ENCODE results near the gene SMPDL3A.

SMPDL3A gene

GRCh38 chr6:122775975-122776374, 13.1 kb upstream of the SMPDL3A start:
- no peak for DNase-seq (ENCODE audit: low read depth in 2 of 2)

DNA sequence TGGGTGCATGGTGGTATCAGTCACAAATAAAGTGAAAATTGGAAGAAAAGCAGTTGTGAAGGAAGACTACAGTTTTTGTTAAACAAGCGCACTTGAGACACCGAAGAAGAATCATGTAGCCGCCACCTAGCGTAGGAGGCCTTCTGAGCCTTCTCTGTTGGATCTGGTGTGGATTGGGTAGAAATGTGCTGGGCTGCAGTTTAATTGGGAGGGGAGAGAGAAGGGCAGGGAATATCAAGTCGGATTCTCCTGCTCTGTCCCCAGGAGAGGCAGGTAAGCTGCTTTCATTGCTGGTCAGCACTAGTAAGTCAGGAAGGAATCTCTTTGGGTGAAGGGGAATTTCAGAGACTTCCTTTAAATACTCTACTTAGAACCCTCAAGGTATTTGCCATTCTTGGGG, 10.8 kb upstream of the SMPDL3A start:
- DNase-seq (ENCODE audit: low read depth in 2 of 2) = no peak

GRCh38 chr6:122778985-122779661, 9.9 kb upstream of the SMPDL3A start:
- no peak for DNase-seq (ENCODE audit: low read depth in 2 of 2)

GRCh38 chr6:122779667-122780066, 9.4 kb upstream of the SMPDL3A start, which contains the start of gene FABP7:
FABP7 (plus strand) TSS chr6:122779716; CDS start chr6:122779795, 79 bp downstream.
- DNase-seq (ENCODE audit: low read depth in 2 of 2) = no peak

GRCh38 chr6:122780114-122780513, 8.9 kb upstream of the SMPDL3A start:
- DNase-seq (ENCODE audit: low read depth in 2 of 2) = no peak

DNA sequence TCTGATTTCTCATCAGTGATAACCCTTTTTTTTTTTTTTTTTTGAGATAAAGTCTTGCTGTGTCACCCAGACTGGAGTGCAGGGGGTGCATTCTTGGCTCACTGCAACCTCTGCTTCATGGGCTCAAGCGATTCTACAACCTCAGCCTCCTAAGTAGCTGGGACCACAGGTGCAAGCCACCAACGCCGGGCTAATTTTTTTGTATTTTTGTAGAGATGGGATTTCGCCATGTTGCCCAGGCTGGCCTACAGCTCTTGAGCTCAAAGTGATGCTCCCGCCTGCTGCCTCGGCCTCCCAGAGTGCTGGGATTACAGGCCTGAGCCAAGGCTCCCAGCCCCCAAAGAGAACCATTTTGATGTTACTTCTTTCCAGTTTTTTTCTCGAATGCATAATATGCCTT, 7.3 kb upstream of the SMPDL3A start:
- no peak for DNase-seq (ENCODE audit: low read depth in 2 of 2)

DNA sequence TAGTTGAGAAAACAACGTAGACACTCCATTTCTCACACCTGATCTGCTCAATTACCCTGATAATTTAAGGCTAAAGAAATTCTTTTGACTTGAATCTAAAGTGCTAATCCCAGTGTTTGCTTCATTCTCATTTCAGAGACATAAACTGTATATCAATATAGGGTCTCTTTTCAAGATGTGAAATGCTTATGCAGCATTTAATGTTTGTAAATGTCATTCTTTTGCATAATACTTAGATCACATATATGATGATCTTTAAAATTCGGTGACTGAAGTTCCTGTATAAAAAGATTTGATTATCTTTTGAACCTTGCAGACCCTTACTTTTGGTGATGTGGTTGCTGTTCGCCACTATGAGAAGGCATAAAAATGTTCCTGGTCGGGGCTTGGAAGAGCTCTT, 5.7 kb upstream of the SMPDL3A start:
- no peak for DNase-seq (ENCODE audit: low read depth in 2 of 2)

- no peak for DNase-seq (ENCODE audit: low read depth in 2 of 2)
Measured at GRCh38 chr6:122785891-122786290, 3.2 kb upstream of the SMPDL3A start.

GRCh38 chr6:122787721-122788120, 1.3 kb upstream of the SMPDL3A start:
- no peak for DNase-seq (ENCODE audit: low read depth in 2 of 2)

GRCh38 chr6:122788208-122788607, 850 bp upstream of the SMPDL3A start:
- no peak for DNase-seq (ENCODE audit: low read depth in 2 of 2)

DNA sequence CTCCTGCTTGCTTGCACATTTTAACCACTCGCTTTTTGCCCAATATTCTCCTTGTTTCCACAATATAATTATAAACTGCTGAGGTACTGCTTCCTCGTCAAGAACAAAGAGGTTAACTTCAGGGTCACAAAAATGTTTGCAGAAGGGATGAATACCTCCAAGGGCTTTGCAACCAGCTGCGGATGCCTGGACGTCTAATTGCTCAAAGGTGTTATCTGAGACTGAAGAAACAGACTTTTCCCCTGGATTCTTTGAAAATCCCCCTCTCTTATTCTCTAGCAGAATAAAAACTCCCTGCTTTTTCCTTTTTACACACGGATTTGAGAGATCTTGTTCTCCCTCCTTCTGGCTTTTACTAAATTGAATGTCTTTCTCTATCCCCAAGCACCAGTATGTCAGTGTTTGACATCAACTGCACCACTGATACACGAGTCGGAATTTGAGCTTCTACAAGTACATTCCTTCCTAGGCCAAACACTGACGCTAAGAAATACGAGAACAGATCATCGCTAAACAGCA, 336 bp upstream of the SMPDL3A start:
- DNase-seq (ENCODE audit: low read depth in 2 of 2) = no peak

DNA sequence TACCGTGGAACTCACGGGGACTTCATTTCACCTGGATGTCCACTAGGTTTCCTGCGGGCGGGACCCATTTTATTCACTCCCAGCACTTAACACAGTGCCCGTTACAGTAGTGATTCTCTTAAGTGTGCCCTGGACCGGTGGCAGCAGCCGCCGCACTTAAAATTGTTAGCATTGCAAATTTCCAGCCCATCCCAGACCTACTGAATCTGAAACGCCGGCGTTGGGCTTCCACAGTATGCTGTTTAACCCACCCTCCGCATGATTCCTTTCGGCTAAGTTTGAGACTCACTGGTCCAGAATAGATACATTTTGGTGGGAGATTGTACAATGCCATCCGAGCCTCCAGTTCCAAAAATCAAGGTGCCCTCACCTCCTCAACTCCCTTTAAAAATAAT, 967 bp downstream of the SMPDL3A start:
- DNase-seq (ENCODE audit: low read depth in 2 of 2) = no peak

- DNase-seq (ENCODE audit: low read depth in 2 of 2) = no peak
Measured at GRCh38 chr6:122790423-122791309, 1.6 kb downstream of the SMPDL3A start.

DNA sequence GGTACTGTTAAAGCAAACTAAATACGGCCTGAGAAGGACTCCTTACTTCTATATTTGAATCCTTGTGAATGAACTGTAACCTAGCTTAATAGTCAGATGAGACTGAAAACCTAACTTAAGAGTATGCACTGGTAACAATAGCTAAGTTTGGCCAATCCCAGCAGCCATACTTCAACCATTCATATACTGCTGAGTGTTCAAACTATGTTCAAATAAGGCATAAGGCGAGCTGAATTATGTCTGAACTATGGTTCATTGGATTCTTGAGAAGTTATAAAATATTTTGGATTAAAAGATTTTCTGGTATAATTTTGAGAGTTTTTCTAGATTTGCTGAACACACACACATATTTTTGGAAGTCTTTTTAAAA, 2.2 kb downstream of the SMPDL3A start:
- DNase-seq (ENCODE audit: low read depth in 2 of 2) = no peak

GRCh38 chr6:122792766-122793165, 3.7 kb downstream of the SMPDL3A start:
- DNase-seq (ENCODE audit: low read depth in 2 of 2) = no peak

- no peak for DNase-seq (ENCODE audit: low read depth in 2 of 2)
Measured at GRCh38 chr6:122797537-122797936, 8.5 kb downstream of the SMPDL3A start.

GRCh38 chr6:122798099-122798641, 9.1 kb downstream of the SMPDL3A start:
- DNase-seq (ENCODE audit: low read depth in 2 of 2) = no peak

DNA sequence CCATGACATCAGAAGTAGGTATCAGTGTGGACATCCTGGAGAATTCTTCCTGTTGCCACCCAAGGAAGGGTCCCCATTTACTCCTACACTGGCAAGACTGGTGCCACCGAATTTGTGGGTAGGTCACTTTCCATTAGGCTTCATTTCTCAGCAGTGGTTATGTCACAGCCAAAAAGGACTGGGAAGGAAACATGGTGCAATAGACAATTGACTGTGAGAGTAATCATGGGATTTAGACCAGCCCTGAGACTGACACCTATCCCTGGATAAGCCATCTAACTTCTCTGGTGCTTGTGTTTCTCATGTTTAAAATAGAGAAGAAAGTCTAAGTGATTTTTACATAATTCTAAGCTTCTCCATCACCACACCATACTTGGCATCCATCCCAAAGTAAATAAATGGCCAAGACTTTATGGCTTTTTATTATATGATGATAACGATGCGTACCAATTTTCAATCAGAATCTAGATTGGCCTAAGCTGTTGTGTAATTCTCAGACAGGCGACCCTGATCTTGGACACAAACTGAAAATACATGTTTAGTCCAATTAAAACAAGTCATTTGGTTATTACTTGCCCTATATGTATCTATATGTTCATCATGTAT, 10.2 kb downstream of the SMPDL3A start:
- DNase-seq (ENCODE audit: low read depth in 2 of 2) = no peak

DNA sequence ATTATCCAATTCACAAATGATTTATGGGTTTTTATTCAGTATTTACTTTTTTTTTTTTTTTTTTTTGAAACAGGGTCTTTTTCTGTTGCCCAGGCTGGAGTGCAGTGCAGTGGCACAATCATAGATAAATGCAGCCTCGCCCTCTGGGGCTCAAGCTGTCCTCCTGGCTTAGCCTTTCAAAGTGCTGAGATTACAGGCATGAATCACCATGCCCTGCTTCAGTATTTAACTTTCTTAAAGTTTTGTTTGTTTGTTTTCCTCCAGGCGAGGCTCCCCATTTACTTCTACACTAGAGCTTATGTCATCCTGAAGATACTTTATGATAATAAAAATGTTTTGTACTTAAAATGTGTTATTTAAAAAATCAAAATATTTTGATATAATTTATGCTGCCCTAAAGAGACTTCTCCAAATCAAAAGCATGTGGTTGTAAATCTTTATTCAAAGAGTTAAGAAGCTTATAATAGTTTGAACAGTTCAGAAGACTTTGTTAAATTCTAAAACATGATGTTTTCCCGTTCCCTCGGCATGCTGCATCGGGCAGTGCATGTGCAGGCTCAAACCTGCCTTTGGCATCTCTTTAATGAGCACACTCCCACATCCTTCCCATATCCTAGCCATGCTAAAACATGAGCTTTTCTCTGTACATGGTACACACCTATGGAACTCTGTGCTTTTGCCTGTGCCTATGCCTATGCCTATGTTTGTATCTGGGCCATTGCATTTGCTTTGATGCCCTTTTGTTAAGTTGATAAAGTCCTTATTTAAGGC, 11.0 kb downstream of the SMPDL3A start:
- DNase-seq (ENCODE audit: low read depth in 2 of 2) = no peak

GRCh38 chr6:122800906-122801305, 11.8 kb downstream of the SMPDL3A start:
- DNase-seq (ENCODE audit: low read depth in 2 of 2) = no peak

DNA sequence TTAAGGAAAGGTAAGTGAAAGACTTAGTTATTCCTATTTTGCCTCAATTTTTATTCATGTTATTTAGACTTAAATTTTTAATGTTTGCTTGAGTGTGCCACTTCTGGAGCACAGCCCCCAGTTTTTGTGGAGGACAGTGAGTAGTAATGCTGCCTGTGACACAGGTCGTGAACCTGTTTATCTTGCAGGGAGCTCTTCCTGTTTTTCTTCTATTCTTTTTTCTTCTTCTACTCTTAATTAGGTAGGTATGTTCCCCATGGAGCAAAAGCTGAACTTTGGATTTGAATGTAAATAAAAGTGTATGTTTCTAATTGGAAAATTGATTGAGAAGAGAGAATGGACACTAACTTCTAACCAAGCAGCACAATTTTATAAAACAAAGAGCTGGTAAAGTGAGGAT, 12.3 kb downstream of the SMPDL3A start:
- no peak for DNase-seq (ENCODE audit: low read depth in 2 of 2)
